Endothelial cell of umbilical vein (primary cell): ENCODE results near the gene GEMIN4. TPM values are rescaled to one million over a fixed set of nuclear protein-coding genes. Genes with fewer than 3 reads are reported as not detected.

Source experiments
- BruUV-seq: library from RNA; stranded (reverse); fragments of 400-500 nt; replicated peaks from 2 replicates; lab custom pipeline; 2021; lab: Mats Ljungman, UMichigan
- CTCF ChIA-PET: fragments of 300-600, 350-600 bp; sonication (Branson Sonifier 250); formaldehyde crosslinking; loops from one replicate; lab custom pipeline; 2021; ENCODE audit warnings: antibody characterized with exemption, inconsistent platforms; lab: Charles Lee
- POLR2A ChIA-PET: fragments of 300-600, 350-600 bp; sonication (Branson Sonifier 250); formaldehyde crosslinking; loops from one replicate; lab custom pipeline; 2021; ENCODE audit warnings: antibody characterized with exemption, inconsistent platforms; lab: Charles Lee
- DNase-seq: peaks from one replicate; pipeline ENCODE4 v3.0.0-alpha.2; 2011; ENCODE audit warnings: low read depth, low spot score
- FAIRE-seq: peaks from 2 replicates; lab custom pipeline; 2011; peaks lifted over from hg19 to GRCh38; lab: Jason Lieb, UNC
- H2AFZ ChIP-seq: 2 replicates; pipeline ENCODE4 v1.6.0; 2012; ENCODE audit warnings: low read depth, low read length, control low read depth, inconsistent platforms
- H3K27ac ChIP-seq: 2 replicates; pipeline ENCODE4 v1.5.1; 2011; ENCODE audit warnings: low read depth, mild to moderate bottlenecking, control low read depth, low read length, moderate library complexity; ENCODE audit not compliant: insufficient read depth
- H3K27me3 ChIP-seq, 2 experiments: 2 replicates each; pipeline versions ENCODE4 v1.6.0 to v1.6.1; 2011; ENCODE audit warnings: low read length in 2 of 2, mixed read lengths in 1 of 2; ENCODE audit not compliant: control insufficient read depth in 2 of 2, insufficient read depth in 2 of 2
- H3K36me3 ChIP-seq, 2 experiments: 2 replicates in 1 of 2; 3 replicates in 1 of 2; pipeline ENCODE4 v1.5.1; 2011; ENCODE audit warnings: low read length in 2 of 2, mild to moderate bottlenecking in 1 of 2, moderate library complexity in 1 of 2; ENCODE audit not compliant: control insufficient read depth in 2 of 2, insufficient read depth in 2 of 2; ENCODE audit errors: extremely low read depth in 1 of 2
- H3K4me1 ChIP-seq: 3 replicates; pipeline ENCODE4 v1.5.1; 2011; ENCODE audit warnings: mild to moderate bottlenecking, low read length; ENCODE audit not compliant: control insufficient read depth, insufficient read depth; ENCODE audit errors: extremely low read depth
- H3K4me2 ChIP-seq: 2 replicates; pipeline ENCODE4 v1.6.1; 2011; ENCODE audit warnings: low read length, control low read depth, mixed read lengths; ENCODE audit not compliant: insufficient read depth
- H3K4me3 ChIP-seq, 3 experiments: fragments of 200-600 bp in 1 of 3; sonication (generic), shearing (Covaris generic) in 1 of 3; replicated peaks in 1 of 3; 2 replicates each; pipeline ENCODE4 v1.5.1; 2011 to 2016; ENCODE audit warnings: control low read depth in 3 of 3, low read length in 3 of 3, mild to moderate bottlenecking in 2 of 3, inconsistent platforms in 1 of 3, low read depth in 1 of 3, moderate library complexity in 1 of 3; ENCODE audit not compliant: insufficient read depth in 1 of 3
- H3K79me2 ChIP-seq: 2 replicates; pipeline ENCODE4 v1.6.0; 2012; ENCODE audit warnings: low read length, inconsistent platforms; ENCODE audit not compliant: control insufficient read depth, insufficient read depth
- H3K9ac ChIP-seq: replicated peaks from 2 replicates; pipeline ENCODE3; 2011; ENCODE audit warnings: low read length, control low read depth; ENCODE audit not compliant: insufficient read depth; ENCODE audit errors: extremely low read depth
- H3K9me1 ChIP-seq: replicated peaks from 3 replicates; pipeline ENCODE4 v1.6.0; 2011; ENCODE audit warnings: mild to moderate bottlenecking, low read length; ENCODE audit not compliant: control insufficient read depth, insufficient read depth; ENCODE audit errors: extremely low read depth
- H3K9me3 ChIP-seq: replicated peaks from 2 replicates; pipeline ENCODE4 v1.5.1; 2012; ENCODE audit warnings: low read length, inconsistent platforms; ENCODE audit not compliant: control insufficient read depth, insufficient read depth
- H4K20me1 ChIP-seq: replicated peaks from 2 replicates; pipeline ENCODE3; 2011; ENCODE audit warnings: mild to moderate bottlenecking, low read length; ENCODE audit not compliant: control insufficient read depth, insufficient read depth; ENCODE audit errors: extremely low read depth
- EZH2 ChIP-seq: IDR thresholded peaks from 2 replicates; pipeline ENCODE4 v1.6.1; 2012; ENCODE audit warnings: borderline replicate concordance, low read depth, mild to moderate bottlenecking, moderate library complexity, low read length, inconsistent platforms; ENCODE audit not compliant: severe bottlenecking
- GATA2 ChIP-seq: IDR thresholded peaks from 2 replicates; pipeline ENCODE4 v1.7.0; 2011; ENCODE audit warnings: low read depth, mild to moderate bottlenecking, moderate library complexity, mixed read lengths, low read length; ENCODE audit not compliant: insufficient read length, insufficient read depth
- JUN ChIP-seq: IDR thresholded peaks from 2 replicates; pipeline ENCODE4 v1.6.1; 2011; ENCODE audit warnings: borderline replicate concordance, low read depth; ENCODE audit not compliant: insufficient read length, insufficient read depth
- MYC ChIP-seq: IDR thresholded peaks from one replicate; pipeline ENCODE4 v1.6.1; 2011; ENCODE audit warnings: mild to moderate bottlenecking, low read depth, low read length
- POLR2A ChIP-seq: IDR thresholded peaks from 2 replicates; pipeline ENCODE4 v1.6.1; 2012; ENCODE audit warnings: low read depth, mild to moderate bottlenecking, control low read depth, low read length
- POLR2AphosphoS5 ChIP-seq: IDR thresholded peaks from 2 replicates; pipeline ENCODE4 v1.6.1; 2012; ENCODE audit warnings: low read depth, mild to moderate bottlenecking, control low read depth, low read length, moderate library complexity; ENCODE audit not compliant: insufficient read depth
- dilution Hi-C: fragments of 300-500 bp; cut with MboI; formaldehyde crosslinking; loops from one replicate; pipeline ENCODE4 v1.15.0; 2019; ENCODE audit warnings: low sequenced_read_pairs; ENCODE audit not compliant: extremely low pct_ligation_motif_present
- intact Hi-C: fragments of 100-400 bp; cut with micrococcal nuclease; formaldehyde crosslinking; loops from one replicate; pipeline ENCODE4 v1.10.0; 2022
- polyA plus RNA-seq, 4 experiments: library from polyadenylated mRNA; depleted of rRNA in 3 of 4; stranded (reverse) in 3 of 4; unstranded in 1 of 4; fragments of >200 nt; gene quantifications; 2 replicates each; pipeline versions ENCODE4 v1.2.1 to v1.2.3, GENCODE V29; 2011 to 2012; ENCODE audit warnings: missing spikeins in 1 of 4
- total RNA-seq: library from RNA; stranded (reverse); gene quantifications from 2 replicates; pipeline ENCODE4 v1.2.3, GENCODE V29; 2021
- TF ChIP-seq, protein P1 (sequence below): IDR thresholded peaks from 2 replicates; pipeline ENCODE4 v1.6.1; 2011; ENCODE audit not compliant: insufficient read depth, insufficient read length
- TF ChIP-seq, protein P2 (sequence below), 2 donors: IDR thresholded peaks; 1 replicate in 1 of 2; 2 replicates in 1 of 2; pipeline ENCODE4 v1.5.1; 2011; ENCODE audit warnings: low read length in 2 of 2, mild to moderate bottlenecking in 2 of 2, moderate library complexity in 2 of 2, control low read depth in 1 of 2, inconsistent platforms in 1 of 2, low read depth in 1 of 2; ENCODE audit not compliant: insufficient read depth in 1 of 2; ENCODE audit errors: extremely low read depth in 1 of 2

GEMIN4 gene
- total and polyA plus RNA-seq, 2 donors (not counting 3 experiments of a cell fraction or from before 2014, with no cell fraction given), result 23.5 to 29.9 TPM

- DNase-seq, result no peak
- peaks cover 16 to 43% of the 10 kb centered on the region in 2 experiments for H3K36me3 ChIP-seq
Observed at GRCh38 chr17:773467-774312, 21.6 kb upstream of the GEMIN4 start.

GRCh38 chr17:773016-773415 lies 21.0 kb upstream of the GEMIN4 start:
- Histone ChIP-seq H3K27me3 (no peaks in the 10 kb centered on the region), H3K9me1 (no peaks in the 10 kb centered on the region), H3K9me3 (no peaks in the 10 kb centered on the region), H3K27ac (no peak overlapping the region), H3K4me2 (no peak overlapping the region), H3K4me3 (no peak overlapping the region), H4K20me1 (peaks cover 2% of the 10 kb centered on the region), H2AFZ (no peak overlapping the region), H3K79me2 (no peaks in the 10 kb centered on the region), H3K9ac (no peak overlapping the region), H3K36me3 (peaks cover 16 to 40% of the 10 kb centered on the region in 2 experiments), H3K4me1 (no peaks in the 10 kb centered on the region)
- CTCF ChIA-PET, result interaction anchor here (0.9 kb wide), 1 partner anchor 361 kb away, joined by 3 read pairs; no protein-coding TSS in a partner anchor
- dilution Hi-C loops (no loop called here), intact Hi-C loops (no loop called here)
- FAIRE-seq (peak; percentile 49), DNase-seq (no peak)
- BruUV-seq, result no TSS peak
- POLR2A ChIA-PET, result no interaction called here
- TF ChIP-seq JUN (no peak), POLR2A (no peak), EZH2 (no peak), MYC (no peak), POLR2AphosphoS5 (no peak)
- TF ChIP-seq, protein P1, sequence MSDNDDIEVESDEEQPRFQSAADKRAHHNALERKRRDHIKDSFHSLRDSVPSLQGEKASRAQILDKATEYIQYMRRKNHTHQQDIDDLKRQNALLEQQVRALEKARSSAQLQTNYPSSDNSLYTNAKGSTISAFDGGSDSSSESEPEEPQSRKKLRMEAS, result no peak
- TF ChIP-seq, protein P2, sequence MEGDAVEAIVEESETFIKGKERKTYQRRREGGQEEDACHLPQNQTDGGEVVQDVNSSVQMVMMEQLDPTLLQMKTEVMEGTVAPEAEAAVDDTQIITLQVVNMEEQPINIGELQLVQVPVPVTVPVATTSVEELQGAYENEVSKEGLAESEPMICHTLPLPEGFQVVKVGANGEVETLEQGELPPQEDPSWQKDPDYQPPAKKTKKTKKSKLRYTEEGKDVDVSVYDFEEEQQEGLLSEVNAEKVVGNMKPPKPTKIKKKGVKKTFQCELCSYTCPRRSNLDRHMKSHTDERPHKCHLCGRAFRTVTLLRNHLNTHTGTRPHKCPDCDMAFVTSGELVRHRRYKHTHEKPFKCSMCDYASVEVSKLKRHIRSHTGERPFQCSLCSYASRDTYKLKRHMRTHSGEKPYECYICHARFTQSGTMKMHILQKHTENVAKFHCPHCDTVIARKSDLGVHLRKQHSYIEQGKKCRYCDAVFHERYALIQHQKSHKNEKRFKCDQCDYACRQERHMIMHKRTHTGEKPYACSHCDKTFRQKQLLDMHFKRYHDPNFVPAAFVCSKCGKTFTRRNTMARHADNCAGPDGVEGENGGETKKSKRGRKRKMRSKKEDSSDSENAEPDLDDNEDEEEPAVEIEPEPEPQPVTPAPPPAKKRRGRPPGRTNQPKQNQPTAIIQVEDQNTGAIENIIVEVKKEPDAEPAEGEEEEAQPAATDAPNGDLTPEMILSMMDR (IDR thresholded peaks at IDR 0.05; ENCODE audit: extremely low read depth in 1 of 2, insufficient read depth in 1 of 2, low read depth in 1 of 2, low read length in 2 of 2), result no peak

More at GRCh38 chr17:773467-774312, 21.6 kb upstream of the GEMIN4 start:
- Histone ChIP-seq H3K27ac (no peak overlapping the region), H3K4me3 (no peak overlapping the region), H3K9me3 (no peaks in the 10 kb centered on the region), H3K4me2 (no peak overlapping the region), H3K9ac (no peak overlapping the region), H3K9me1 (no peaks in the 10 kb centered on the region), H3K79me2 (peaks cover under 1% of the 10 kb centered on the region), H4K20me1 (peaks cover 2% of the 10 kb centered on the region), H2AFZ (no peak overlapping the region), H3K4me1 (no peaks in the 10 kb centered on the region), H3K27me3 (no peaks in the 10 kb centered on the region)
- dilution Hi-C loops (no loop called here), intact Hi-C loops (no loop called here)
- no peak for FAIRE-seq
- TF ChIP-seq POLR2AphosphoS5, result no peak
- TF ChIP-seq GATA2, result no peak
- TF ChIP-seq, protein P1, result no peak
- no TSS peak for BruUV-seq
- POLR2A ChIA-PET, result no interaction called here
- CTCF ChIA-PET, result interaction anchor here (0.9 to 2.3 kb wide), 2 partner anchors 223 to 361 kb away, joined by 3 to 6 read pairs; partner anchors contain the start of gene TIMM22
